Endodermal cell (in vitro differentiated cells): ENCODE measurements around the gene SLMAP. TPM values are rescaled to one million over a fixed set of nuclear protein-coding genes. Genes with fewer than 3 reads are reported as not detected.

Source experiments
- DNase-seq: peaks from one replicate; pipeline ENCODE4 v3.0.0-alpha.2; 2017
- H3K27ac ChIP-seq: 2 replicates; pipeline ENCODE4 v1.5.1; 2013; ENCODE audit warnings: mild to moderate bottlenecking, low read depth, low read length, moderate library complexity
- H3K27me3 ChIP-seq: 2 replicates; pipeline ENCODE4 v1.6.1; 2013; ENCODE audit warnings: mild to moderate bottlenecking, low read length, moderate library complexity; ENCODE audit not compliant: insufficient read depth, control insufficient read depth, poor library complexity, severe bottlenecking
- H3K36me3 ChIP-seq: 2 replicates; pipeline ENCODE4 v1.7.0; 2013; ENCODE audit warnings: mild to moderate bottlenecking, low read length, moderate library complexity; ENCODE audit not compliant: control insufficient read depth, insufficient read depth
- H3K4me1 ChIP-seq: one replicate; pipeline ENCODE4 v1.7.0; 2013; ENCODE audit warnings: low read length; ENCODE audit not compliant: control insufficient read depth, insufficient read depth
- H3K4me3 ChIP-seq: 2 replicates; pipeline ENCODE4 v1.5.1; 2013; ENCODE audit warnings: mild to moderate bottlenecking, low read length, moderate library complexity
- H3K9ac ChIP-seq: 2 replicates; pipeline ENCODE4 v1.6.1; 2013; ENCODE audit warnings: mild to moderate bottlenecking, low read length, moderate library complexity; ENCODE audit not compliant: poor library complexity, severe bottlenecking; ENCODE audit errors: extremely low read depth
- H3K9me3 ChIP-seq: 2 replicates; pipeline ENCODE4 v1.6.1; 2013; ENCODE audit warnings: mild to moderate bottlenecking, low read length, moderate library complexity; ENCODE audit not compliant: control insufficient read depth
- H3K27ac Mint-ChIP-seq: 2 replicates; pipeline ENCODE4 v1.8.0; 2020; ENCODE audit warnings: mixed read lengths
- H3K27me3 Mint-ChIP-seq: 2 replicates; pipeline ENCODE4 v1.8.0; 2021; ENCODE audit warnings: mild to moderate bottlenecking, mixed read lengths; ENCODE audit not compliant: insufficient read depth
- H3K36me3 Mint-ChIP-seq: 2 replicates; pipeline ENCODE4 v1.8.0; 2020; ENCODE audit warnings: low read depth, mixed read lengths
- H3K4me1 Mint-ChIP-seq: 2 replicates; pipeline ENCODE4 v1.8.0; 2020; ENCODE audit warnings: mixed read lengths
- H3K4me3 Mint-ChIP-seq: 2 replicates; pipeline ENCODE4 v1.8.0; 2020; ENCODE audit warnings: mild to moderate bottlenecking, moderate library complexity, mixed read lengths
- H3K9me3 Mint-ChIP-seq: 2 replicates; pipeline ENCODE4 v1.8.0; 2020; ENCODE audit warnings: mild to moderate bottlenecking, mixed read lengths
- CTCF ChIP-seq: fragments of 200-600 bp; sonication (generic); conservative IDR thresholded peaks from 2 replicates; pipeline ENCODE4 v1.5.0; 2021; ENCODE audit warnings: antibody characterized with exemption, mild to moderate bottlenecking
- WGBS, 2 experiments: methylation state at CpG; one replicate each; pipeline versions ENCODE4 v1.1.5 to v1.1.7; 2013; ENCODE audit warnings: missing lambda C conversion rate in 2 of 2, mixed read lengths in 1 of 2; ENCODE audit not compliant: insufficient coverage in 1 of 2, insufficient read length in 1 of 2; 5-methylcytosine and 5-hydroxymethylcytosine counted together
- total RNA-seq, 2 donors: library from RNA; stranded (reverse); fragmentation: NEBNext Ultra II Directional in 1 of 2; extraction: Animal tissue kit (Norgen Biotek cat#: 25700) in 1 of 2; gene quantifications; 2 replicates in 1 of 2; 3 replicates in 1 of 2; pipeline ENCODE4 v1.2.1, GENCODE V29; 2021

The SLMAP gene
- total RNA-seq, 2 donors from 2014 or later: 64.8 to 65.7 TPM

- Mint-ChIP-seq H3K27me3 (no peaks in the 10 kb centered on the region), H3K4me1 (no peaks in the 10 kb centered on the region), H3K9me3 (no peaks in the 10 kb centered on the region), H3K36me3 (peaks cover 21% of the 10 kb centered on the region), H3K4me3 (no peak overlapping the region), H3K27ac (no peak overlapping the region)
- H3K9me3 ChIP-seq: no peaks in the 10 kb centered on the region
- H3K27ac ChIP-seq: no peak overlapping the region
- H3K4me1 ChIP-seq: no peaks in the 10 kb centered on the region
- no peak overlapping the region for H3K9ac ChIP-seq
- peaks cover 20% of the 10 kb centered on the region for H3K36me3 ChIP-seq
- DNase-seq: no peak
- no peak overlapping the region for H3K4me3 ChIP-seq
- TF ChIP-seq CTCF: peak; percentile 59
- no peaks in the 10 kb centered on the region for H3K27me3 ChIP-seq
- no CpG with 5 or more reads among the region's 1 CpG for WGBS, 2 experiments
Observed at GRCh38 chr3:57852896-57853295, 96.8 kb downstream of the SLMAP start.

- Histone ChIP-seq H3K9me3 (no peaks in the 10 kb centered on the region), H3K27me3 (peaks cover 14% of the 10 kb centered on the region), H3K36me3 (peaks cover 37% of the 10 kb centered on the region), H3K9ac (no peak overlapping the region), H3K4me1 (no peaks in the 10 kb centered on the region), H3K4me3 (no peak overlapping the region), H3K27ac (no peak overlapping the region)
- Mint-ChIP-seq H3K27me3 (peaks cover 4% of the 10 kb centered on the region), H3K4me3 (no peak overlapping the region), H3K27ac (no peak overlapping the region), H3K4me1 (no peaks in the 10 kb centered on the region), H3K9me3 (no peaks in the 10 kb centered on the region), H3K36me3 (peaks cover 23% of the 10 kb centered on the region)
- DNase-seq: no peak
- 100% methylated on average over 1 of the region's 1 CpG for WGBS, 2 experiments
- TF ChIP-seq CTCF: no peak
Observed at GRCh38 chr3:57855281-57855680, 99.2 kb downstream of the SLMAP start.

- Mint-ChIP-seq H3K27ac (no peak overlapping the region), H3K4me1 (peaks cover 2% of the 10 kb centered on the region), H3K27me3 (peaks cover 4% of the 10 kb centered on the region), H3K36me3 (peaks cover 19% of the 10 kb centered on the region), H3K9me3 (no peaks in the 10 kb centered on the region), H3K4me3 (no peak overlapping the region)
- no peaks in the 10 kb centered on the region for H3K4me1 ChIP-seq
- no peak overlapping the region for H3K27ac ChIP-seq
- H3K9me3 ChIP-seq: no peaks in the 10 kb centered on the region
- no peak for DNase-seq
- H3K27me3 ChIP-seq: peaks cover 18% of the 10 kb centered on the region
- no peak for TF ChIP-seq CTCF
- 96 to 100% methylated on average over 3 to 4 of the region's 4 CpGs for WGBS, 2 experiments
- no peak overlapping the region for H3K9ac ChIP-seq
- peaks cover 33% of the 10 kb centered on the region for H3K36me3 ChIP-seq
- no peak overlapping the region for H3K4me3 ChIP-seq
Observed at GRCh38 chr3:57855943-57856342, 99.8 kb downstream of the SLMAP start.
